Mesendoderm (in vitro differentiated cells): ENCODE results near the gene NSD2.

Experiments
- DNase-seq: peaks from one replicate; pipeline ENCODE4 v3.0.0; 2013
- H2AK5ac ChIP-seq: 2 replicates; pipeline ENCODE4 v1.6.1; 2013; ENCODE audit warnings: low read length, inconsistent platforms
- H2BK120ac ChIP-seq: 2 replicates; pipeline ENCODE4 v1.6.1; 2013; ENCODE audit warnings: low read depth, mild to moderate bottlenecking, low read length, moderate library complexity, mixed read lengths
- H2BK15ac ChIP-seq: replicated peaks from 2 replicates; pipeline ENCODE4 v1.6.1; 2013; ENCODE audit warnings: low read depth, mild to moderate bottlenecking, moderate library complexity
- H2BK5ac ChIP-seq: 2 replicates; pipeline ENCODE4 v1.6.1; 2013; ENCODE audit warnings: low read length, inconsistent platforms
- H3K18ac ChIP-seq: 2 replicates; pipeline ENCODE4 v1.6.1; 2013; ENCODE audit warnings: mild to moderate bottlenecking, low read length, mixed read lengths
- H3K23ac ChIP-seq: one replicate; pipeline ENCODE4 v1.6.1; 2013; ENCODE audit warnings: low read length
- H3K27ac ChIP-seq: 2 replicates; pipeline ENCODE4 v1.5.1; 2013; ENCODE audit warnings: low read depth, mild to moderate bottlenecking, inconsistent platforms, low read length, moderate library complexity
- H3K27me3 ChIP-seq: 2 replicates; pipeline ENCODE4 v1.6.1; 2013; ENCODE audit warnings: low read length, control low read depth, mild to moderate bottlenecking, inconsistent platforms; ENCODE audit not compliant: insufficient read depth, poor library complexity
- H3K36me3 ChIP-seq: 2 replicates; pipeline ENCODE4 v1.6.1; 2013; ENCODE audit warnings: low read length, inconsistent platforms; ENCODE audit not compliant: control insufficient read depth, insufficient read depth
- H3K4ac ChIP-seq: one replicate; pipeline ENCODE4 v1.6.1; 2013; ENCODE audit warnings: low read depth, mild to moderate bottlenecking, low read length, moderate library complexity
- H3K4me1 ChIP-seq: 2 replicates; pipeline ENCODE4 v1.6.1; 2013; ENCODE audit warnings: low read depth, low read length, inconsistent platforms; ENCODE audit not compliant: control insufficient read depth
- H3K4me2 ChIP-seq: 2 replicates; pipeline ENCODE4 v1.6.1; 2013; ENCODE audit warnings: low read length
- H3K4me3 ChIP-seq: 2 replicates; pipeline ENCODE4 v1.5.1; 2013; ENCODE audit warnings: mild to moderate bottlenecking, low read length
- H3K56ac ChIP-seq: one replicate; pipeline ENCODE4 v1.6.1; 2013; ENCODE audit warnings: low read length
- H3K79me1 ChIP-seq: 2 replicates; pipeline ENCODE4 v1.6.1; 2013; ENCODE audit warnings: low read length, inconsistent platforms
- H3K79me2 ChIP-seq: 2 replicates; pipeline ENCODE4 v1.6.1; 2013; ENCODE audit warnings: mild to moderate bottlenecking, low read length; ENCODE audit not compliant: control insufficient read depth, insufficient read depth
- H3K9ac ChIP-seq: 2 replicates; pipeline ENCODE4 v1.6.1; 2013; ENCODE audit warnings: low read length, inconsistent platforms
- H4K5ac ChIP-seq: one replicate; pipeline ENCODE4 v1.6.1; 2013; ENCODE audit warnings: low read length
- H4K8ac ChIP-seq: one replicate; pipeline ENCODE4 v1.6.1; 2013; ENCODE audit warnings: low read depth, mild to moderate bottlenecking, control low read depth, low read length, moderate library complexity
- WGBS: extraction: QIAGEN DNeasy Blood & Tissue Kit; methylation state at CpG from one replicate; pipeline ENCODE4 v1.1.7; 2013; ENCODE audit warnings: low lambda C conversion rate, missing lambda C conversion rate; ENCODE audit not compliant: insufficient coverage; ENCODE audit errors: extremely low coverage; 5-methylcytosine and 5-hydroxymethylcytosine counted together

NSD2 gene

GRCh38 chr4:1879485-1879884 is 8.3 kb downstream of the NSD2 start:
- Histone ChIP-seq H4K5ac (no peak overlapping the region), H3K4me1 (no peaks in the 10 kb centered on the region), H3K4me3 (no peak overlapping the region), H3K9ac (no peak overlapping the region), H3K18ac (no peak overlapping the region), H2BK120ac (no peak overlapping the region), H2BK5ac (no peak overlapping the region), H3K4ac (no peak overlapping the region), H3K79me2 (peaks cover 77% of the 10 kb centered on the region), H4K8ac (no peak overlapping the region), H2AK5ac (no peak overlapping the region), H3K79me1 (peaks cover 42% of the 10 kb centered on the region), H3K27ac (no peak overlapping the region), H3K36me3 (no peaks in the 10 kb centered on the region), H3K27me3 (no peaks in the 10 kb centered on the region), H3K23ac (no peak overlapping the region), H3K4me2 (no peak overlapping the region), H3K56ac (peak overlapping the region; percentile 34), H2BK15ac (no peak overlapping the region)
- WGBS, result no CpG with 5 or more reads among the region's 4 CpGs
- no peak for DNase-seq

GRCh38 chr4:1880332-1880731 is 9.1 kb downstream of the NSD2 start:
- peaks cover 42% of the 10 kb centered on the region for H3K79me1 ChIP-seq
- WGBS, result no CpG with 5 or more reads among the region's 1 CpG
- no peak overlapping the region for H3K4me3 ChIP-seq
- no peak overlapping the region for H3K23ac ChIP-seq
- no peak overlapping the region for H3K56ac ChIP-seq
- no peaks in the 10 kb centered on the region for H3K27me3 ChIP-seq
- no peak overlapping the region for H3K4me2 ChIP-seq
- DNase-seq, result no peak
- H3K36me3 ChIP-seq, result no peaks in the 10 kb centered on the region
- no peak overlapping the region for H3K4ac ChIP-seq
- no peak overlapping the region for H2BK5ac ChIP-seq
- peaks cover 72% of the 10 kb centered on the region for H3K79me2 ChIP-seq
- H4K8ac ChIP-seq, result no peak overlapping the region
- H3K27ac ChIP-seq, result no peak overlapping the region
- no peak overlapping the region for H3K18ac ChIP-seq
- no peaks in the 10 kb centered on the region for H3K4me1 ChIP-seq
- no peak overlapping the region for H4K5ac ChIP-seq
- H2BK15ac ChIP-seq, result no peak overlapping the region
- H3K9ac ChIP-seq, result no peak overlapping the region
- no peak overlapping the region for H2BK120ac ChIP-seq
- H2AK5ac ChIP-seq, result no peak overlapping the region

GRCh38 chr4:1882850-1883271 is 11.7 kb downstream of the NSD2 start:
- Histone ChIP-seq H3K4me1 (no peaks in the 10 kb centered on the region), H2BK5ac (no peak overlapping the region), H3K4me2 (no peak overlapping the region), H3K18ac (no peak overlapping the region), H3K79me2 (peaks cover 74% of the 10 kb centered on the region), H3K79me1 (peaks cover 46% of the 10 kb centered on the region), H3K36me3 (no peaks in the 10 kb centered on the region), H3K4ac (no peak overlapping the region), H3K23ac (no peak overlapping the region), H4K5ac (no peak overlapping the region), H3K4me3 (no peak overlapping the region), H4K8ac (no peak overlapping the region), H2BK120ac (no peak overlapping the region), H3K9ac (no peak overlapping the region), H2BK15ac (no peak overlapping the region), H2AK5ac (no peak overlapping the region), H3K27me3 (no peaks in the 10 kb centered on the region), H3K27ac (no peak overlapping the region), H3K56ac (no peak overlapping the region)
- WGBS, result no CpG with 5 or more reads among the region's 1 CpG
- no peak for DNase-seq

- H3K4me2 ChIP-seq, result no peak overlapping the region
- peaks cover 43% of the 10 kb centered on the region for H3K79me1 ChIP-seq
- H3K27ac ChIP-seq, result no peak overlapping the region
- no peak overlapping the region for H3K18ac ChIP-seq
- H3K23ac ChIP-seq, result peak overlapping the region; percentile 6
- H3K4me1 ChIP-seq, result no peaks in the 10 kb centered on the region
- no peaks in the 10 kb centered on the region for H3K36me3 ChIP-seq
- no peak overlapping the region for H4K8ac ChIP-seq
- no peak overlapping the region for H2BK5ac ChIP-seq
- no peak for DNase-seq
- no peak overlapping the region for H3K56ac ChIP-seq
- H3K27me3 ChIP-seq, result no peaks in the 10 kb centered on the region
- no peak overlapping the region for H3K9ac ChIP-seq
- no peak overlapping the region for H3K4ac ChIP-seq
- H3K4me3 ChIP-seq, result no peak overlapping the region
- no CpG with 5 or more reads among the region's 8 CpGs for WGBS
- H3K79me2 ChIP-seq, result peaks cover 69% of the 10 kb centered on the region
- no peak overlapping the region for H4K5ac ChIP-seq
- no peak overlapping the region for H2BK120ac ChIP-seq
- H2AK5ac ChIP-seq, result no peak overlapping the region
- H2BK15ac ChIP-seq, result no peak overlapping the region
Measured at GRCh38 chr4:1883583-1883982, 12.4 kb downstream of the NSD2 start.

- H3K4ac ChIP-seq, result no peak overlapping the region
- no peak overlapping the region for H3K4me3 ChIP-seq
- H4K5ac ChIP-seq, result no peak overlapping the region
- H3K27me3 ChIP-seq, result no peaks in the 10 kb centered on the region
- H2BK15ac ChIP-seq, result no peak overlapping the region
- no peak overlapping the region for H3K18ac ChIP-seq
- no peaks in the 10 kb centered on the region for H3K4me1 ChIP-seq
- H3K27ac ChIP-seq, result no peak overlapping the region
- no peaks in the 10 kb centered on the region for H3K36me3 ChIP-seq
- H2BK5ac ChIP-seq, result no peak overlapping the region
- no peak overlapping the region for H2BK120ac ChIP-seq
- H3K9ac ChIP-seq, result no peak overlapping the region
- H3K79me2 ChIP-seq, result peaks cover 59% of the 10 kb centered on the region
- no peak for DNase-seq
- H3K79me1 ChIP-seq, result peaks cover 31% of the 10 kb centered on the region
- H3K4me2 ChIP-seq, result no peak overlapping the region
- H3K56ac ChIP-seq, result no peak overlapping the region
- H4K8ac ChIP-seq, result no peak overlapping the region
- no CpG with 5 or more reads among the region's 2 CpGs for WGBS
- no peak overlapping the region for H2AK5ac ChIP-seq
- no peak overlapping the region for H3K23ac ChIP-seq
Measured at GRCh38 chr4:1885414-1885813, 14.2 kb downstream of the NSD2 start.

GRCh38 chr4:1887052-1887451 is 15.9 kb downstream of the NSD2 start:
- Histone ChIP-seq H3K27me3 (no peaks in the 10 kb centered on the region), H3K4me2 (no peak overlapping the region), H3K79me1 (peaks cover 28% of the 10 kb centered on the region), H2AK5ac (no peak overlapping the region), H3K56ac (no peak overlapping the region), H3K36me3 (no peaks in the 10 kb centered on the region), H2BK120ac (no peak overlapping the region), H3K23ac (no peak overlapping the region), H4K8ac (no peak overlapping the region), H4K5ac (no peak overlapping the region), H3K4me3 (no peak overlapping the region), H3K79me2 (peaks cover 53% of the 10 kb centered on the region), H3K18ac (no peak overlapping the region), H3K4ac (no peak overlapping the region), H2BK5ac (no peak overlapping the region), H3K27ac (no peak overlapping the region), H3K9ac (no peak overlapping the region), H2BK15ac (no peak overlapping the region), H3K4me1 (no peaks in the 10 kb centered on the region)
- WGBS, result no CpG with 5 or more reads among the region's 2 CpGs
- DNase-seq, result no peak
